ENCODE results near the gene ZKSCAN5. TPM values are rescaled to one million over a fixed set of nuclear protein-coding genes. Genes with fewer than 3 reads are reported as not detected.
"Not testable (repeated sequence)": the region's sequence is repeated elsewhere in the genome, so short reads cannot be mapped to it uniquely, and the experiment has no call there.

ZKSCAN5 gene
- total and polyA plus RNA-seq, 8 donors: 0.58 to 11.4 (median 3.5) TPM

GRCh38 chr7:99499371-99499720 is 5.1 kb upstream of the ZKSCAN5 start:
- 0 to 1% (median 0%) methylated on average over 12 to 14 of the region's 14 CpGs for WGBS, 5 donors
- Histone ChIP-seq H3K27me3 (no peaks in the 10 kb centered on the region), H3K9me3 (peaks cover 0 to 21% (median 9%) of the 10 kb centered on the region in 4 donors), H3K4me3 (peak overlapping the region; percentile 76 to 94 (median 87)), H3K36me3 (peaks cover 14 to 44% (median 41%) of the 10 kb centered on the region in 4 donors), H3K27ac (peak overlapping the region; percentile 94 to 98 (median 97)), H3K4me1 (peaks cover 20 to 49% (median 37%) of the 10 kb centered on the region in 4 donors)
- intact Hi-C loops (cut with DNase I; ENCODE audit: low total_unique reads): no loop called here
- DNase-seq: peak in 1 of 2 donors; percentile 55
- TF ChIP-seq POLR2A (IDR thresholded peaks at IDR 0.05) (no peak), EP300 (IDR thresholded peaks at IDR 0.05) (no peak), CTCF (IDR thresholded peaks at IDR 0.05) (no peak), POLR2AphosphoS5 (IDR thresholded peaks at IDR 0.05) (no peak)

GRCh38 chr7:99499721-99500636 is 4.5 kb upstream of the ZKSCAN5 start, which contains the start of gene ZNF394:
TSS of gene ZNF394 (minus strand) at chr7:99500281. CDS start at chr7:99500093, 188 bp downstream.
- no peaks in the 10 kb centered on the region for H3K27me3 ChIP-seq
- TF ChIP-seq POLR2A (IDR thresholded peaks at IDR 0.05) (peak in 1 of 4 donors; percentile 53), POLR2AphosphoS5 (IDR thresholded peaks at IDR 0.05) (peak; percentile 94), CTCF (IDR thresholded peaks at IDR 0.05) (no peak), EP300 (IDR thresholded peaks at IDR 0.05) (no peak)
- 0 to 1% (median 0%) methylated on average over 48 to 68 of the region's 68 CpGs for WGBS, 5 donors
- H3K36me3 ChIP-seq: peaks cover 13 to 37% (median 35%) of the 10 kb centered on the region in 4 donors
- intact Hi-C loops (cut with DNase I; ENCODE audit: low total_unique reads): loop anchor here (10.0 kb wide), 1 partner anchor 55 kb away; the partner anchor contains the start of genes FAM200A and ZNF655
- peaks cover 20 to 49% (median 37%) of the 10 kb centered on the region in 4 donors for H3K4me1 ChIP-seq
- peak within 1 kb of the TSS; percentile 76 to 94 (median 87) for H3K4me3 ChIP-seq
- peaks cover 0 to 15% (median 3%) of the 10 kb centered on the region in 4 donors for H3K9me3 ChIP-seq
- DNase-seq: peak; percentile 90 to 97
- peak within 1 kb of the TSS; percentile 94 to 98 (median 97) for H3K27ac ChIP-seq

GRCh38 chr7:99500637-99501009 is 3.8 kb upstream of the ZKSCAN5 start:
- H3K27ac ChIP-seq: peak overlapping the region; percentile 94 to 98 (median 97)
- peaks cover 9 to 31% (median 28%) of the 10 kb centered on the region in 4 donors for H3K36me3 ChIP-seq
- no peak for DNase-seq

DNA sequence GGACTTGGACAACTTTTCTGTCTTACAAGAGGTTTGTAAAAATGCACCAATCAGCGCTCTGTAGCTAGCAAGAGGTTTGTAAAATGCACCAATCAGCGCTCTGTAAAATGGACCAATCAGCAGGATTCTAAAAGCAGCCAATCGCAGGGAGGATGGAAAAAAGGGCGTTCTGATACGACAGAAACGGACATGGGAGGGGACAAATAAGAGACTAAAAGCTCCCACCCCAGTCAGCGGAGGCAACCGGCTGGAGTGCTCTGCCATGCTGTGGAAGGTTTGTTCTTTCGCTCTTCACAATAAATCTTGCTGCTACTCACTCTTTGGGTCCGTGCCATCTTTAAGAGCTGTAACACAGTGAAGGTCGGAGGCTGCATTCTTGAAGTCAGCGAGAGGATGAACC is 3.2 kb upstream of the ZKSCAN5 start:
- DNase-seq, H3K27me3 ChIP-seq, H3K9me3 ChIP-seq: not testable (repeated sequence)
- H3K36me3 ChIP-seq: peaks cover 4 to 25% (median 22%) of the 10 kb centered on the region in 4 donors
- H3K27ac ChIP-seq: peak overlapping the region in 2 of 5 donors; percentile 97 to 98
- WGBS, 5 donors: 91 to 97% (median 94%) methylated on average over 12 of the region's 12 CpGs
- H3K4me3 ChIP-seq: peak overlapping the region in 2 of 4 donors; percentile 83 to 91
- intact Hi-C loops (cut with DNase I; ENCODE audit: low total_unique reads): loop anchor here (10.0 kb wide), 1 partner anchor 54 kb away; the partner anchor contains the start of genes FAM200A and ZNF655
- peaks cover 25 to 56% (median 47%) of the 10 kb centered on the region in 4 donors for H3K4me1 ChIP-seq

More at GRCh38 chr7:99500637-99501009, 3.8 kb upstream of the ZKSCAN5 start:
- 42 to 50% (median 46%) methylated on average over 16 of the region's 16 CpGs for WGBS, 5 donors
- Histone ChIP-seq H3K4me1 (peaks cover 20 to 52% (median 41%) of the 10 kb centered on the region in 4 donors), H3K27me3 (no peaks in the 10 kb centered on the region), H3K4me3 (peak overlapping the region; percentile 76 to 94 (median 87)), H3K9me3 (peaks cover 0 to 8% (median 0%) of the 10 kb centered on the region in 4 donors)
- intact Hi-C loops (cut with DNase I; ENCODE audit: low total_unique reads): loop anchor here (10.0 kb wide), 1 partner anchor 54 kb away; the partner anchor contains the start of genes FAM200A and ZNF655
- TF ChIP-seq CTCF (IDR thresholded peaks at IDR 0.05): no peak
- TF ChIP-seq POLR2AphosphoS5 (IDR thresholded peaks at IDR 0.05): no peak
- TF ChIP-seq POLR2A (IDR thresholded peaks at IDR 0.05): no peak
- no peak for TF ChIP-seq EP300 (IDR thresholded peaks at IDR 0.05)
